HepG2 (cell line): Measurements from ENCODE around the gene TMEM233. TPM values are rescaled to one million over a fixed set of nuclear protein-coding genes. Genes with fewer than 3 reads are reported as not detected.

Experiments
- ATAC-seq: fragments of 200-7000 bp; cut with Tn5 transposase; 3 replicates; pipeline ENCODE4 v1.9.1; 2020; ENCODE audit warnings: mild to moderate bottlenecking, moderate library complexity
- BruUV-seq: library from RNA; stranded (reverse); fragments of 400-500 nt; replicated peaks from 2 replicates; lab custom pipeline; 2021; lab: Mats Ljungman, UMichigan
- CTCF ChIA-PET: fragments of 300-600 bp; formaldehyde crosslinking; extraction: SDS; loops from one replicate; lab custom pipeline; 2021; ENCODE audit warnings: low total read pairs, inconsistent platforms, low intra/inter-chr PET ratio; lab: Yijun Ruan, JAX
- POLR2A ChIA-PET: fragments of 350-600 bp; sonication (Branson Sonifier 250); formaldehyde crosslinking; loops from one replicate; lab custom pipeline; 2020; ENCODE audit warnings: antibody characterized with exemption, inconsistent platforms; lab: Yijun Ruan, JAX
- DNase-seq: peaks from one replicate; pipeline ENCODE4 v3.0.0-alpha.2; 2015; ENCODE audit warnings: low spot score
- FAIRE-seq: peaks from 3 replicates; lab custom pipeline; 2011; peaks lifted over from hg19 to GRCh38; lab: Jason Lieb, UNC
- H2AFZ ChIP-seq: one replicate; pipeline ENCODE4 v1.6.1; 2011; ENCODE audit warnings: low read length, inconsistent platforms
- H3K27ac ChIP-seq: fragments of 300-600 bp; 3 replicates; pipeline ENCODE4 v1.8.0; 2011; ENCODE audit warnings: mixed run types, mild to moderate bottlenecking, mixed read lengths, low read length, inconsistent platforms; ENCODE audit not compliant: insufficient read depth; ENCODE audit errors: extremely low read length
- H3K27me3 ChIP-seq, 2 experiments: fragments of 200-600 bp in 1 of 2; 2 replicates in 1 of 2; 3 replicates in 1 of 2; pipeline versions ENCODE4 v1.6.0 to v1.8.0; 2011; ENCODE audit warnings: low read length in 2 of 2, mild to moderate bottlenecking in 2 of 2, moderate library complexity in 2 of 2, inconsistent platforms in 1 of 2; ENCODE audit not compliant: insufficient read depth in 2 of 2, control insufficient read depth in 1 of 2
- H3K36me3 ChIP-seq, 2 experiments: fragments of 200-600 bp in 1 of 2; replicated peaks in 1 of 2; 2 replicates in 1 of 2; 3 replicates in 1 of 2; pipeline versions ENCODE4 v1.5.1 to v1.8.0; 2011; ENCODE audit warnings: low read length in 2 of 2, inconsistent platforms in 1 of 2; ENCODE audit not compliant: insufficient read depth in 2 of 2, control insufficient read depth in 1 of 2
- H3K4me1 ChIP-seq: 2 replicates; pipeline ENCODE4 v1.5.1; 2012; ENCODE audit warnings: low read length, inconsistent platforms; ENCODE audit not compliant: insufficient read depth
- H3K4me2 ChIP-seq: 2 replicates; pipeline ENCODE4 v1.6.0; 2011; ENCODE audit warnings: low read depth, low read length, inconsistent platforms
- H3K4me3 ChIP-seq, 3 experiments: fragments of 200-600 bp in 1 of 3; sonication (generic), shearing (Covaris generic) in 1 of 3; replicated peaks in 1 of 3; 2 replicates each; pipeline ENCODE4 v1.5.1; 2011 to 2016; ENCODE audit warnings: low read length in 3 of 3, inconsistent platforms in 2 of 3, low read depth in 2 of 3, mild to moderate bottlenecking in 2 of 3, control low read depth in 1 of 3, mixed read lengths in 1 of 3; ENCODE audit not compliant: insufficient read depth in 1 of 3
- H3K79me2 ChIP-seq: one replicate; pipeline ENCODE4 v1.6.1; 2011; ENCODE audit warnings: low read length, inconsistent platforms; ENCODE audit not compliant: insufficient read depth
- H3K9ac ChIP-seq: 2 replicates; pipeline ENCODE4 v1.6.0; 2011; ENCODE audit warnings: mild to moderate bottlenecking, low read depth, low read length, inconsistent platforms; ENCODE audit not compliant: insufficient read depth
- H3K9me3 ChIP-seq: 2 replicates; pipeline ENCODE4 v1.5.1; 2012; ENCODE audit warnings: mild to moderate bottlenecking, low read length
- H4K20me1 ChIP-seq: 2 replicates; pipeline ENCODE4 v1.6.0; 2011; ENCODE audit warnings: inconsistent platforms, mild to moderate bottlenecking, low read length, moderate library complexity; ENCODE audit not compliant: insufficient read depth
- CENPBD1 ChIP-seq: sonication (generic); formaldehyde crosslinking; IDR thresholded peaks from 2 replicates; pipeline ENCODE4 v1.8.0; 2022; ENCODE audit warnings: missing genetic modification reagents, low read depth, mild to moderate bottlenecking, borderline replicate concordance
- DR1 ChIP-seq: sonication (generic); formaldehyde crosslinking; IDR thresholded peaks from 2 replicates; pipeline ENCODE4 v1.8.0; 2021; ENCODE audit warnings: mild to moderate bottlenecking, missing genetic modification reagents, inconsistent platforms
- HNRNPK ChIP-seq: fragments of 200-400 bp; formaldehyde crosslinking; IDR thresholded peaks from 2 replicates; pipeline ENCODE4 v1.6.1; 2018; ENCODE audit warnings: low read length, low read depth, moderate library complexity, mild to moderate bottlenecking; ENCODE audit not compliant: poor library complexity, severe bottlenecking
- HNRNPUL1 ChIP-seq: fragments of 200-400 bp; formaldehyde crosslinking; IDR thresholded peaks from 2 replicates; pipeline ENCODE4 v1.6.1; 2017; ENCODE audit warnings: low read depth, mild to moderate bottlenecking, low read length, moderate library complexity
- MED13 ChIP-seq: sonication (generic); formaldehyde crosslinking; IDR thresholded peaks from 2 replicates; pipeline ENCODE4 v1.5.0; 2020; ENCODE audit warnings: missing genetic modification reagents
- MEF2D ChIP-seq: sonication (generic); formaldehyde crosslinking; IDR thresholded peaks from 2 replicates; pipeline ENCODE4 v1.5.1; 2020; ENCODE audit warnings: mild to moderate bottlenecking, missing genetic modification reagents
- ZBTB33 ChIP-seq: sonication (generic); formaldehyde crosslinking; IDR thresholded peaks from 2 replicates; pipeline ENCODE4 v1.4.0; 2020; ENCODE audit warnings: missing genetic modification reagents
- ZIK1 ChIP-seq: sonication (generic); formaldehyde crosslinking; IDR thresholded peaks from 2 replicates; pipeline ENCODE4 v1.5.0; 2020; ENCODE audit warnings: mild to moderate bottlenecking, low read depth, missing genetic modification reagents, borderline replicate concordance
- ZNF101 ChIP-seq: sonication (generic); formaldehyde crosslinking; IDR thresholded peaks from 2 replicates; pipeline ENCODE4 v1.4.0; 2020; ENCODE audit warnings: mild to moderate bottlenecking, low read depth, missing genetic modification reagents, borderline replicate concordance
- ZNF18 ChIP-seq: sonication (generic); formaldehyde crosslinking; IDR thresholded peaks from 2 replicates; pipeline ENCODE4 v1.8.0; 2022; ENCODE audit warnings: mild to moderate bottlenecking, missing genetic modification reagents; ENCODE audit not compliant: insufficient replicate concordance
- ZNF276 ChIP-seq: sonication (generic); formaldehyde crosslinking; IDR thresholded peaks from 2 replicates; pipeline ENCODE4 v1.4.0; 2020; ENCODE audit warnings: mild to moderate bottlenecking, low read depth, missing genetic modification reagents
- ZNF317 ChIP-seq: sonication (generic); formaldehyde crosslinking; IDR thresholded peaks from 2 replicates; pipeline ENCODE4 v1.5.0; 2020; ENCODE audit warnings: mild to moderate bottlenecking, missing genetic modification reagents
- ZNF775 ChIP-seq: sonication (generic); formaldehyde crosslinking; IDR thresholded peaks from 2 replicates; pipeline ENCODE4 v1.4.0; 2020; ENCODE audit warnings: missing genetic modification reagents, mild to moderate bottlenecking, moderate library complexity, borderline replicate concordance
- WGBS: methylation state at CpG from one replicate; pipeline ENCODE4 v1.1.6; 2017; ENCODE audit warnings: low lambda C conversion rate; 5-methylcytosine and 5-hydroxymethylcytosine counted together
- in situ Hi-C: cut with HindIII; loops from 2 replicates; pipeline ENCODE4 v1.10.0; 2017; ENCODE audit warnings: low pct_unique_long_range_greater_than_20kb; ENCODE audit not compliant: extremely low pct_ligation_motif_present
- intact Hi-C: fragments of 100-400 bp; cut with micrococcal nuclease; formaldehyde crosslinking; loops from one replicate; pipeline ENCODE4 v1.10.0; 2022; ENCODE audit not compliant: unreplicated experiment
- polyA plus RNA-seq, 8 experiments: library from polyadenylated mRNA; depleted of rRNA in 3 of 8; stranded (reverse) in 7 of 8; unstranded in 1 of 8; fragments of >200 nt; fragmentation: Illumina TruSeq in 4 of 8; extraction: Trizol in 4 of 8; gene quantifications; 2 replicates each; pipeline versions ENCODE4 v1.2.1 to v1.2.3, GENCODE V29; 2011 to 2016; ENCODE audit warnings: low read depth in 4 of 8, missing spikeins in 1 of 8, mixed read lengths in 1 of 8; ENCODE audit not compliant: insufficient read depth in 1 of 8
- total RNA-seq, 5 experiments: library from RNA; depleted of rRNA; stranded (reverse); fragments of >200 nt; fragmentation: Illumina TruSeq; extraction: Trizol; gene quantifications; 2 replicates each; pipeline ENCODE4 v1.2.3, GENCODE V29; 2016; ENCODE audit warnings: low read depth in 1 of 5

TMEM233 gene
- total and polyA plus RNA-seq, 2 of the 13 experiments (the other 11 are each of a cell fraction or from before 2014, with no cell fraction given): 0.03 TPM; not detected in 1

GRCh38 chr12:119672194-119672593, 78.6 kb downstream of the TMEM233 start:
- intact Hi-C loops: no loop called here
- 97% methylated on average over 8 of the region's 8 CpGs for WGBS
- Histone ChIP-seq H3K27ac (no peak overlapping the region), H2AFZ (no peak overlapping the region), H3K36me3 (peaks cover 27 to 66% of the 10 kb centered on the region in 2 experiments), H4K20me1 (peaks cover 12% of the 10 kb centered on the region), H3K79me2 (peaks cover 13% of the 10 kb centered on the region), H3K27me3 (no peaks in the 10 kb centered on the region; a peak in 1 of 5 replicates), H3K9me3 (no peaks in the 10 kb centered on the region), H3K4me2 (no peak overlapping the region), H3K4me1 (peaks cover 23% of the 10 kb centered on the region), H3K4me3 (no peak overlapping the region), H3K9ac (no peak overlapping the region)
- ChIA-PET CTCF (no interaction called here), POLR2A (interaction anchor here (1.0 kb wide), 1 partner anchor 9 kb away, joined by 3 read pairs; no protein-coding TSS in a partner anchor)
- DNase-seq (no peak), ATAC-seq (no peak), FAIRE-seq (no peak)
- in situ Hi-C loops: no loop called here
- no TSS peak for BruUV-seq
- TF ChIP-seq ZNF18 (CRISPR knock-in tag): no peak
- TF ChIP-seq DR1 (CRISPR knock-in tag): no peak
- TF ChIP-seq HNRNPUL1: no peak
- no peak for TF ChIP-seq HNRNPK
- TF ChIP-seq MED13 (CRISPR knock-in tag): no peak
- TF ChIP-seq ZNF101 (CRISPR knock-in tag): no peak
- TF ChIP-seq CENPBD1: no peak
- no peak for TF ChIP-seq MEF2D (CRISPR knock-in tag)
- no peak for TF ChIP-seq ZBTB33 (CRISPR knock-in tag)
- no peak for TF ChIP-seq ZNF775
- TF ChIP-seq ZIK1 (CRISPR knock-in tag): no peak
- no peak for TF ChIP-seq ZNF317
- no peak for TF ChIP-seq ZNF276 (CRISPR knock-in tag)
